Sigmoid colon (tissue), 4 donors: ENCODE data around the gene RAB6B.

Experiments
- EP300 ChIP-seq, 4 donors: sonication (generic); formaldehyde crosslinking; IDR thresholded peaks; one replicate each; pipeline ENCODE4 v1.6.1; 2017; ENCODE audit warnings: antibody characterized with exemption in 4 of 4
- POLR2A ChIP-seq, 2 donors: fragments of 450-650 bp; IDR thresholded peaks; one replicate each; pipeline ENCODE4 v1.6.1; 2016; ENCODE audit warnings: antibody characterized with exemption in 2 of 2, mild to moderate bottlenecking in 2 of 2, moderate library complexity in 2 of 2
- TF ChIP-seq, protein P1 (sequence below), 4 experiments: fragments of 450-650 bp in 3 of 4; fragments of 200-600 bp in 1 of 4; IDR thresholded peaks; one replicate each; pipeline ENCODE4 v1.5.1; 2016 to 2019; ENCODE audit warnings: antibody characterized with exemption in 4 of 4, mild to moderate bottlenecking in 3 of 4, moderate library complexity in 2 of 4

DNA sequence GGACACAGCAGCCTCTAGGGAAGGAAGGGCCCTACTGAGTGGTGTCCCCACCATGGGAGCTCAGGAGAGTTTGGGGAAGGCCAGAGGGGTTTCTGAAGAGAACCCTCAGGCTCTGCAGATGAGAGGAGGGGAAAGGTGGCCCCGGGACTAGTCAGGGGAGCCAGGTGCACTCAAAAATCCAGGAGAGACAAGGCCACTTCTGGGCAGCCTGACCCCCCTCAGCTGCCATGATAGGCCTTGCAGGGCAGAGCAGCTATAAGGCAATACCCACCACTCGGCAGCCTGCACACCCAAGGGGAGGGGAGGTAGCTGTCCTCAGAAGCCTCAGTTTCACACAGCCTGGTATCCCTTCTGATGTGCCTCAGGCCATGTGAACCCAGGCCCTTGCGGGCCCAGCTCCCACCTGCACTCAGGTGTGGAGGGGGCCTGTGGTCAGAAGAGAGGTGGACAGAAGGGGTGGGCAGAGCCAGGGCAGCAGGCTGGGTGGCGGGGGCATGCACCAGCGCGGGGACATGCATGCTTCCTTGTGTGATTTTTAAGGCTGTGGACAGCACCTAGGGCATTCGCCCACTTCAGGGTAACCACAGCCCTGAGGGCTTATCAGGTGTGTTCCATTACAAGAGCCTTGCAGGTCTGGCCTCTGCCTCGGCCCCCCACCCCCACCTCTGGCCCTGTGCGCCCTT lies 55.5 kb downstream of the RAB6B start:
- TF ChIP-seq, protein P1, sequence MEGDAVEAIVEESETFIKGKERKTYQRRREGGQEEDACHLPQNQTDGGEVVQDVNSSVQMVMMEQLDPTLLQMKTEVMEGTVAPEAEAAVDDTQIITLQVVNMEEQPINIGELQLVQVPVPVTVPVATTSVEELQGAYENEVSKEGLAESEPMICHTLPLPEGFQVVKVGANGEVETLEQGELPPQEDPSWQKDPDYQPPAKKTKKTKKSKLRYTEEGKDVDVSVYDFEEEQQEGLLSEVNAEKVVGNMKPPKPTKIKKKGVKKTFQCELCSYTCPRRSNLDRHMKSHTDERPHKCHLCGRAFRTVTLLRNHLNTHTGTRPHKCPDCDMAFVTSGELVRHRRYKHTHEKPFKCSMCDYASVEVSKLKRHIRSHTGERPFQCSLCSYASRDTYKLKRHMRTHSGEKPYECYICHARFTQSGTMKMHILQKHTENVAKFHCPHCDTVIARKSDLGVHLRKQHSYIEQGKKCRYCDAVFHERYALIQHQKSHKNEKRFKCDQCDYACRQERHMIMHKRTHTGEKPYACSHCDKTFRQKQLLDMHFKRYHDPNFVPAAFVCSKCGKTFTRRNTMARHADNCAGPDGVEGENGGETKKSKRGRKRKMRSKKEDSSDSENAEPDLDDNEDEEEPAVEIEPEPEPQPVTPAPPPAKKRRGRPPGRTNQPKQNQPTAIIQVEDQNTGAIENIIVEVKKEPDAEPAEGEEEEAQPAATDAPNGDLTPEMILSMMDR (IDR thresholded peaks at IDR 0.05), result no peak
- no peak for TF ChIP-seq POLR2A (IDR thresholded peaks at IDR 0.05)
- TF ChIP-seq EP300 (IDR thresholded peaks at IDR 0.05), result no peak
